Measurements from ENCODE around the gene PEX11A.
A peak's percentile ranks its signal among the peaks of the same experiment; 100 is the strongest.
"Not testable (repeated sequence)": the region's sequence is repeated elsewhere in the genome, so short reads cannot be mapped to it uniquely, and the experiment has no call there.

Gene PEX11A, protein sequence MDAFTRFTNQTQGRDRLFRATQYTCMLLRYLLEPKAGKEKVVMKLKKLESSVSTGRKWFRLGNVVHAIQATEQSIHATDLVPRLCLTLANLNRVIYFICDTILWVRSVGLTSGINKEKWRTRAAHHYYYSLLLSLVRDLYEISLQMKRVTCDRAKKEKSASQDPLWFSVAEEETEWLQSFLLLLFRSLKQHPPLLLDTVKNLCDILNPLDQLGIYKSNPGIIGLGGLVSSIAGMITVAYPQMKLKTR

DNA sequence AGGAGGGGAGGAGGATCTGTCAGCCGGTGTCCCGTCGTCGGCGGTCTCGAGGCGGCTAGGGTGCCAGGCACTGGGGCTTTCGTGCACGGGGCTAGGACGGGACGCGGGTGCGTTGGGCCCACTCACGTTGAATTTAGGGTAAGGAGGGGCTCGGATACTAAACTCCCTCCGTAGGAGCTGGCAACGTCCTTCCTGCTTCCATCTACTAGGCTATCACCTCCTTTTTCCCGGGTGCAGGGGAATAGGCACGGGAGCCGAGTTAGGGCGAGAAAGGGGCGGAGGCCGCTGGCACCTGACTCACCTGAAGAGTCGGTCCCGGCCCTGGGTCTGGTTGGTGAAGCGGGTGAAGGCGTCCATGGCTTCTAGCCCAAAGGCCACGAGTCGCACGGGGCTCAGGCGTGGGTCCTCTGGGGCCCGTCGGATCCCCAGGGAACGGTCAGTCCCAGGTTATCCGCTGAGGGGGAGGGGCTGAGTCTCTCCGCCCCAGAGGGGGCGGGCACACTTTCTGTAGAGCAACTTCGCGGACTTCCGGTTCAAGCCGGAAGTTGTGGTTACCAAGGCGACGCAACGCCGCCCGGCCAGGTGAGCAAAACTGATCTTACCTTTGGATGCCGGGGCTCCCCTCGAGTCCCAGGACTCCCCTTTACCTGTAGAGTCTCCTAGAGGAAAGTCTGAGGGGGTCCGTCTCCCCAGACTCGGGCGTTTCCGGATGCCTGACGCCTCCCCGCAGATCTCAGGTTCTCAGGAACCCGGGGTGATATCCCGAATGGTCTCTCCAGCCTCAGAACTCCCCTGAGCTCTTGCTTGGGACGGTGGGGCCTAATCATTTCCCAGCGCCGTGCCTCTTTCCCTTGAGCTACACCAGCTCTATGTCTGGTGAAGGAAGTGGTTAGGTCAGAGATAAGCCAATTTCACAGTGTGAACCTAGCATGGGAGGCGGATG lies at the start of gene PEX11A, which contains the start of gene WDR93:
Gene PEX11A, minus strand, starts transcription at position 479 of the 943 bp plus-strand sequence. Its CDS starts 122 bp downstream, at position 357.
Gene WDR93, plus strand, starts transcription at position 536 of the 943 bp plus-strand sequence. CDS start 10,936 bp downstream, outside the sequence.
- peak; percentile 71 for DNase-seq

DNA sequence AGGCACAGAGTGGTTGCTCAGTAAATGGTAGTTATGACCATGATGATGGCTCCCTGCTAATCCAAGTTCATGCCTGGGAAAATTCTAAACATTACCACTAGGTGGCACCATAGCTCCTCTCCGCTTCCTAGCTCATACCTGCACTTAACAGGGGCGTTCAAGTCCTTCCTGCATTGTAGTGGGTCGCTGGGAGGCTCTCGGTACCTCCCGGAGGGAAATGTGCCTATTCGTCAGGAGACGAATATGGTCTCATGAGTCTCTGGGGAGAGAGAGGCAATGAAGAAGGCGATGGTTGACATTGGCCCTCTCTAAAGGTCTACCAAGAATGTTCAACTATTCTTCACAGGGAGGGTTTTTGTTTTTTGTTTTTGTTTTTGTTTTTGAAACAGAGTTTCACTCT lies 49.6 kb upstream of the PEX11A start:
- DNase-seq: peak; percentile 60

GRCh38 chr15:89735773-89736172 lies 45.2 kb upstream of the PEX11A start:
- DNase-seq: no peak

- no peak for DNase-seq
Measured at GRCh38 chr15:89732451-89733172, 42.1 kb upstream of the PEX11A start.

- DNase-seq: no peak
Measured at GRCh38 chr15:89731275-89731674, 40.7 kb upstream of the PEX11A start.

- DNase-seq: peak; percentile 28
Measured at GRCh38 chr15:89728254-89728653, 37.7 kb upstream of the PEX11A start.

- no peak for DNase-seq
Measured at GRCh38 chr15:89725064-89725463, 34.5 kb upstream of the PEX11A start.

DNA sequence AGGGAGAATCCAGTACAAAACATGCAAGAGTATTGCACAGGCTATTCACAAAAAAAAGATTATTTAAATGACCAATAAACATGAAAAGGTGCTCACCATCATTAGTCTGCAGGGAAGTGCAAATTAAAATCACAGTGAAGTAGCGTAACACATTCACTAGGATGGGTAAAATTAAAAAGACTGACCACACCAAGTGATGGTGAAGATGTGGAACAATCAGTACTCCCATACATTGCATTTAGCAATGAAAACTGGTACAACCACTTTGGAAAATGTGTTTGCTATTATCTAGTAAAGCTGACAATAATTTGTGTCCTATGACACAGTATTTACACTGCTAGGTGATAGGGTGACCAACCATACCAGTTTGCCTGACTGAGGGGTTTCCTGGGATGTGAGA lies 34.1 kb upstream of the PEX11A start:
- no peak for DNase-seq

GRCh38 chr15:89723031-89723430 lies 32.5 kb upstream of the PEX11A start:
- DNase-seq: no peak

DNA sequence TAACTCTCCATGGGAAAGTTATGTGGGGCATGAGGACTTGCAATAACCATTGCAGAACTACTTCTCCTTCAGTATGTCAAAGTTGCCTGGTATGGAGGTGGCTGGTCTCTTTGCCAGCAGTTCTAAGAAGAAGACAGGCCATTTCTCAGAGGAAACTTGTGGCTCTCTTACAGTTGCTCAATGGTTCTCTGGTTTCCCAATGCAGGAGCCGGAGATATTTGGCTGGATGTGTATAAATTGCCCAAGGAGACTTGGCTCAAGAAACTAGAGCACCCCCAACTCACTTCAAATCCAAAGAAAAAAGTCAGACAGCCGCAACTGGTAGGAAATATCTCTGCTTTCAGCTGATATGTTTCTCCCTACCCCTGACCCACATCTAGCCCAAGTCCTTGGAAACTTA lies 24.2 kb upstream of the PEX11A start:
- no peak for DNase-seq

DNA sequence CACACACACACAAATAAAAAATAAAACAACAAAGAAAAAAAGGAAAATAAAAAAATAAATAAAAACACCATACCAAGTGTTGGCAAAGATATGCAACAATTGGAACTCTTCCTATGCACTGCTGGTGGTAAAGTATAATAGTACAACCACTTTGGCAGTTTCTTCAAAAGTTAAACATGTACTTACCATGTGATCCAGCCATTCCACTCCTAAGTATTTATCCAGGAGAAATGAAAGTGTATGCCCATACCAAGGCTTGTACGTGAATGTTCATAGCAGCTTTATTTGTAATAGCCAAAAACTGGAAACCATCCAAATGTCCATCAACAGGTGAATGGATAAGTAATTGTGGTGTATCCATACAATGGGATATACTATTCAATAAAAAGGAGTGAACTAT lies 17.0 kb upstream of the PEX11A start:
- DNase-seq: no peak

DNA sequence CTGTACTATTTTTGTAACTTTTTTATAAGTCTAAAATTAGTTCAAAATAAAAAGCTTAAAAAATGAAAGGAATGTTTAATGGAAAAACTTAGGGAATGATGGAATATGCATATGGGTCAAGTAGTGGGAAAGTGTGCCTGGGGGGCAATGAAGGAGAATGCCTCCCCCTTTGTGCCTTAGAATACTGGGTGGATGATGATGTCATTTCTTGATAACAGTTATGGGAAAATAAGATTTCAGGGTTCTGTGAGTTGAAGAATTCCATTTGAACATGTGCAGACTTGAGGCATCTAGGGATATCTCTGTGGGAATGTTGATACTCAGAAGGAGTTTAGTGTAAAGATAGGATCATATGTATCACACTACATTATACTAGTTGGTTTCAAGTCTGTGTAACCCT lies 13.9 kb upstream of the PEX11A start:
- DNase-seq: peak; percentile 67

DNA sequence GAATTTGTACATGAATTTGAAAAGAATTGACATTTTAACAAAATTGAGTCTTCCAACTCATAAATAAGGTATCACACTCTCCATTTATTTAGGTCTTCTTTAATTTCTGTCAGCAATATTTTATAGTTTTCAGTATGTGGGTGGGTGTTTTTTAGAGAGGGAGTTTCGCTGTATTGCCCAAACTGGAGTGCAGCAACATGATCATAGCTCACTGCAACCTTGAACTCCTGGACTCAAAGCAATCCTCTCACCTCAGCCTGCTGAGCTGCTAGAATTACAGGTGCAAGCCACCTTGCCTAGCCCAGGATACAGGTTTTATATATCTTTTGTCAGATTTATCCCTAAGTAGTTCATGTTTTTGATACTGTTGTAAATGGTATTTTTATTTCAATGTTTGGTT lies 4.6 kb upstream of the PEX11A start:
- no peak for DNase-seq

GRCh38 chr15:89693696-89694095 lies 3.1 kb upstream of the PEX11A start:
- no peak for DNase-seq

DNA sequence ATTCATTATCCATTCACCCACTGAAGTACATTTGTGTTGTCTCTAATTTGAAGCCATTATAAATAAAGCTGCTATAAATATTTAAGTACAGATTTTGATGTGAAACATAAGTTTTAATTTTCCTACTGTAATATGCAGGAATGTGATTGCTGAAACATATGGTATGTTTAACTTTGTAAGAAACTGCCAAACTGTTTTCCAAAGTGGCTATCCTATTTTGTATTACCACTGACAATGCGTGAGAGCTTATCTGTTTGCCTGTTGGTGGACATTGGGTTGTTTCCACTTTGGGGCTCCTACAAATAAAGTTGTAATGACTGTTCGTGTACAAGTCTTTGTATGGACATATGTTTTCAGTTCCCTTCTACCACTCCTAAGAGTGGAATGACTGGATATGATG lies 2.5 kb upstream of the PEX11A start:
- DNase-seq: no peak

DNA sequence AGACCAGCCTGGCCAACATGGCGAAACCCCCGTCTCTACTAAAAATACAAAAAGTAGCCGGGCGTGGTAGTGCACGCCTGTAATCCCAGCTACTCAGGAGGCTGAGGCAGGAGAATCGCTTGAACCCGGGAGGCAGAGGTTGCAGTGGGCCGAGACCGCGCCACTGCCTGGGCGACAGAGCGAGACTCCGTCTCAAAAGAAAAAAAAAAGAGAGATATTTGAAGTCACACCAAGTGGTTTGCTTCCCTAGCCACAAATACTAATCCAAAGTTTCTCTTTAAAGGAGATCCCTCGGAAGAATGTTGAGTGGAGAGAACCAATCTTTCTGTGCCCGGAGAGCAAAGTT lies 651 bp downstream of the PEX11A start:
- not testable (repeated sequence) for DNase-seq

GRCh38 chr15:89686522-89686921 lies 4.0 kb downstream of the PEX11A start:
- DNase-seq: no peak

DNA sequence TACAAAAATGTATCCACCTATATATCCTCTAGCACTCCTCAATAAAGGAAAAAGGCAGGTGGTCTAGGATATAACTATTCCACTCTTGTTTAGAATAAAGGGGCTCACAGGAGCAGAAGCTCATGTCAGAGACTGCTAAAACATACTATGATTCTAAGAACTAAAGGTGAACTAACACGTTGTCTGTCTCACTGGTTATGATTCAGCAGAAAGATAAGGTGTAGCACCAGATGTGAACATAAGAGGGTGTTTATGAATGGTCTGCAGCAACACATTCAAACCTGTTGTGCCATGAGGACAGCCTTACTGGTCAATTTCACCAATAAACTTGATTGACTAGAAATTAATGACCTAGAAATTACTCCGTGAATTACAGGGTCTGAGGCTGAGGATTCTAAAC lies 4.6 kb downstream of the PEX11A start:
- no peak for DNase-seq

- no peak for DNase-seq
Measured at GRCh38 chr15:89681146-89681545, 9.4 kb downstream of the PEX11A start.

DNA sequence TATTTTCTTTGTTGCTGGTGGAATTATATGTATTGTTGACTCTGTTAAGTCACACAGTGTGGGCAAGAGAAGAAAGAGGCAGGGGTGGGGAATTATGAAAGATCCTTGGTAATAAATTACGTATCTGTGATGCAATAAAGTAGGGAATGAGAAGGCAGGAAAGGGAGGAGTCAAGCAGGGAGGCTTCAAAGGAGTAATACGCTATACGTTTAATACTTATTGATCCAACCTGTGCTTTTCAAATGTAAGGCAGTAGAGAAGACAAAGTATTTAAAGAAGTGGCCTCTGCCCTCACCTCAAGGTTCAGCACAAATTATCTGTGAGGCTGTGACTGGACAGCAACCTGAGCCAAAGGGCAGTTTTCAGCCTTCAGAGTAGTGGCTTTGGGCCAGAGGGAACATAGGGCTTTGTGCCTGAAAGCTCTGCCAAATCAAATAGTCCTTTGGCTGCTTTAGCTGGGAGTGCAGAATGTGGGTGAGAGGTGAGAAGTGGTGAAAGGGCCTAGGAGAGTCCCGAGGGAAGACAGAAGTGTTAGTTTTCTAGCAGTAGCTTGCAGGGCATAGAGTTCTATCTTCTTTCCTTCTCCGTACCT lies 10.2 kb downstream of the PEX11A start:
- DNase-seq: no peak

DNA sequence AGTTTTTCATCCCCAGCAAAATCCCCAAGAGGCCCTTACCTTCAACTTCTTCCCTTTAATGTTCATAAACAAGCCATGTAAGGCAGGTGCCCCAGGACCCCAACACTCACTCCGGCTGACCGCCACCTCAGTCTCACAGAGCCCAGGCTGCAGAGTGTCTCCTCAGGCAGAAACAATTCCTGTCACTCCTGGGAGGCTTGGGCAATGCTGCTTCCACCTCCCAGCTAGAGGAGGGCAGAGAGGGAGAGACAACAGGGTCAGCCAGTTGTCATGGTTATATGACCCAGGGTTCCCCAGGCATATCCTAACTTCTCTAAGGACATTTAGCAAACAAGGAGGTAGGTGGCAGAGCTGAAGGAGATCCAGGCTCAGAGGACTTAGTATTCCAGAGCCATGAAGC lies 11.3 kb downstream of the PEX11A start, which contains the start of gene PLIN1:
Gene PLIN1, minus strand, starts transcription at position 156 of the 400 bp plus-strand sequence. CDS start 1,878 bp downstream, outside the sequence.
- no peak for DNase-seq

GRCh38 chr15:89677381-89677780 lies 13.2 kb downstream of the PEX11A start:
- DNase-seq: no peak

DNA sequence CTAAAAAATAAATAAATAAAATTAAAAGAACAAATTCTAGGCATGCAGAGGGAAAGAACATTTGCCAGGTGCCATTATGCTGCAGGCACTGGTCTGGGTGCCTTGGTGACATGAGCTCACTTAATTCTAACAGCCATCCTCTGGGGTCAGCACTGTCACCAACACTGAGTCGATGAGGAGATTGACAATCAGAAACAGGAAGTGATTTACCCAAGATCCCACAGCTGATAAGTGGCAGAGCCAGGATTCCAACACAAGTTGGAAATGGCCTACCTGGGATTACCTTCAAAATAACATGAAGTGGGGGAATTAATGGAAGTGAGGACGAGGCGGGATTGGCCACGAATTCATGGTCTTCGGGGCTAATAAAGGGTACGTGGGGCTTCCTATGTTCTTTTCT lies 14.9 kb downstream of the PEX11A start:
- no peak for DNase-seq
